Heart left ventricle (tissue), 16 donors: ENCODE data around the gene SLC16A5. TPM values are rescaled to one million over a fixed set of nuclear protein-coding genes. Genes with fewer than 3 reads are reported as not detected.
A peak's percentile ranks its signal among the peaks of the same experiment; 100 is the strongest.
"Not testable (repeated sequence)": the region's sequence is repeated elsewhere in the genome, so short reads cannot be mapped to it uniquely, and the experiment has no call there.

ENCODE experiments used
- ATAC-seq, 4 donors: fragments of 200-7000 bp; cut with Tn5 transposase; one replicate each; pipeline ENCODE4 v1.9.1; 2020 to 2022; ENCODE audit warnings: moderate library complexity in 4 of 4, mild to moderate bottlenecking in 3 of 4, moderate number of reproducible peaks in 1 of 4
- DNase-seq, 5 donors: peaks; one replicate each; pipeline ENCODE4 v3.0.0-alpha.2; 2020
- H3K27ac ChIP-seq, 12 donors: fragments of 200-600 bp; sonication (generic) in 4 of 12; one replicate each; pipeline versions ENCODE4 v1.5.0 to v1.8.0; 2016 to 2022; ENCODE audit warnings: mild to moderate bottlenecking in 2 of 12
- H3K27me3 ChIP-seq, 9 donors: fragments of 200-600 bp; sonication (generic) in 2 of 9; one replicate each; pipeline versions ENCODE4 v1.5.1 to v1.8.0; 2016 to 2022; ENCODE audit warnings: mild to moderate bottlenecking in 3 of 9
- H3K36me3 ChIP-seq, 9 donors: fragments of 200-600 bp; sonication (generic) in 2 of 9; one replicate each; pipeline versions ENCODE4 v1.5.0 to v1.8.0; 2018 to 2022; ENCODE audit warnings: mild to moderate bottlenecking in 2 of 9
- H3K4me1 ChIP-seq, 12 donors: fragments of 200-600 bp; sonication (generic) in 4 of 12; one replicate each; pipeline versions ENCODE4 v1.5.0 to v1.8.0; 2016 to 2022; ENCODE audit warnings: mild to moderate bottlenecking in 3 of 12
- H3K4me3 ChIP-seq, 12 donors: fragments of 200-600 bp; sonication (generic) in 4 of 12; one replicate each; pipeline versions ENCODE4 v1.5.0 to v1.8.0; 2017 to 2022; ENCODE audit warnings: mild to moderate bottlenecking in 9 of 12, moderate library complexity in 4 of 12
- H3K9me3 ChIP-seq, 12 donors: fragments of 200-600 bp; sonication (generic) in 4 of 12; one replicate each; pipeline versions ENCODE4 v1.5.0 to v1.8.0; 2016 to 2022; ENCODE audit warnings: mild to moderate bottlenecking in 1 of 12
- CTCF ChIP-seq, 12 donors: fragments of 200-600 bp; sonication (generic) in 4 of 12; IDR thresholded peaks; one replicate each; pipeline versions ENCODE4 v1.5.0 to v1.8.0; 2018 to 2022; ENCODE audit warnings: antibody characterized with exemption in 12 of 12, mild to moderate bottlenecking in 5 of 12
- POLR2A ChIP-seq, 2 donors: fragments of 450-650 bp; IDR thresholded peaks; one replicate each; pipeline ENCODE4 v1.6.1; 2017; ENCODE audit warnings: antibody characterized with exemption in 2 of 2, mild to moderate bottlenecking in 2 of 2, moderate library complexity in 2 of 2
- WGBS, 4 donors: extraction: QIAGEN DNeasy Blood & Tissue Kit in 2 of 4; methylation state at CpG; one replicate each; pipeline versions ENCODE4 v1.1.5 to v1.1.7; 2013 to 2018; 5-methylcytosine and 5-hydroxymethylcytosine counted together
- intact Hi-C, 10 donors: fragments of 100-400 bp; cut with DNase I; formaldehyde crosslinking; loops; one replicate each; pipeline versions ENCODE4 v1.11.1 to v1.14.2; 2022
- polyA plus RNA-seq, 2 donors: library from polyadenylated mRNA; stranded (reverse); fragments of 200-250 nt; gene quantifications; one replicate each; pipeline ENCODE4 v1.2.3, GENCODE V29; 2013
- total RNA-seq, 9 donors: library from RNA; depleted of rRNA in 2 of 9; stranded (reverse); fragments of >200 nt in 2 of 9; fragmentation: NEBNext Ultra II Directional in 3 of 9; extraction: Animal tissue kit (Norgen Biotek cat#: 25700) in 3 of 9; gene quantifications; one replicate each; pipeline versions ENCODE4 v1.1.0 to v1.2.4, GENCODE V29; 2016 to 2023
- donor health status: ischemic (EF 13 %, LVEDD 7.1; RV severe dilation, severe dysfunction).
- donor health status: healthy with polysubstance abuse.
- donor health status: DM: no; HTN: yes; CAD: no.
- donor health status: DM: no; HTN: no; CAD: no.
- donor health status: ischemic (EF 25% LVEDD 6.9; RV normal size, moderate dysfunction).
- donor health status: ischemic (EF 25% LVEDD 5.7; RV mildly dilated, moderate dysfunction).
- donor health status: healthy.
- donor health status: DM: yes; HTN: yes; CAD: no.
- donor health status: ischemic (EF 35%, LVEDD 5.7; RV mildly dilated, moderate dysfunction).
- donor health status: nonischemic (EF 11% LVEDD 7.7; RV severe dilation, severe dysfunction).
- donor health status: DM: yes; HTN: yes; CAD: no.
- donor health status: PGD.
- donor health status: ischemic (EF 29% LVEDD 5.4; RV normal size, mild dysfunction).
- donor health status: nonischemic (EF 23%, LVEDD 6.1; RV moderate dilation, normal function).

SLC16A5 gene
- total and polyA plus RNA-seq, 11 donors = 4.3 to 23.3 (median 10.9) TPM

- peaks cover 0 to 29% (median 9%) of the 10 kb centered on the region in 12 donors for H3K4me1 ChIP-seq
- peaks cover 0 to 26% (median 17%) of the 10 kb centered on the region in 9 donors for H3K36me3 ChIP-seq
- intact Hi-C loops = loop anchor here in 1 of 10 donors (10.0 kb wide), 1 partner anchor 160 kb away; no protein-coding TSS in a partner anchor
- 84 to 93% (median 90%) methylated on average over 4 of the region's 4 CpGs for WGBS, 4 donors
- H3K4me3 ChIP-seq = no peak overlapping the region
- peak overlapping the region in 7 of 12 donors; percentile 9 to 58 (median 46) for H3K27ac ChIP-seq
- no peak for TF ChIP-seq CTCF (IDR thresholded peaks at IDR 0.05)
- no peak for TF ChIP-seq POLR2A (IDR thresholded peaks at IDR 0.05)
- H3K27me3 ChIP-seq = no peaks in the 10 kb centered on the region
- ATAC-seq (peak in 1 of 4 donors; percentile 5), DNase-seq (no peak)
- no peaks in the 10 kb centered on the region for H3K9me3 ChIP-seq
These were observed 37.0 kb downstream of the SLC16A5 start for GRCh38 chr17:75124819-75125162.

GRCh38 chr17:75125984-75126383 is 38.2 kb downstream of the SLC16A5 start:
- ATAC-seq (no peak), DNase-seq (no peak)
- H3K4me1 ChIP-seq = peaks cover 0 to 34% (median 9%) of the 10 kb centered on the region in 12 donors
- no peak overlapping the region for H3K4me3 ChIP-seq
- H3K36me3 ChIP-seq = peaks cover 0 to 26% (median 18%) of the 10 kb centered on the region in 9 donors
- H3K27me3 ChIP-seq = no peaks in the 10 kb centered on the region
- 49 to 59% (median 54%) methylated on average over 3 of the region's 3 CpGs for WGBS, 4 donors
- intact Hi-C loops = loop anchor here in 1 of 10 donors (10.0 kb wide), 1 partner anchor 161 kb away; no protein-coding TSS in a partner anchor
- TF ChIP-seq CTCF (IDR thresholded peaks at IDR 0.05) (no peak), POLR2A (IDR thresholded peaks at IDR 0.05) (no peak)
- no peaks in the 10 kb centered on the region for H3K9me3 ChIP-seq
- H3K27ac ChIP-seq = no peak overlapping the region

GRCh38 chr17:75126954-75127353 is 39.2 kb downstream of the SLC16A5 start:
- H3K4me1 ChIP-seq = peaks cover 0 to 36% (median 11%) of the 10 kb centered on the region in 12 donors
- DNase-seq = no peak
- no peaks in the 10 kb centered on the region for H3K9me3 ChIP-seq
- H3K27ac ChIP-seq = no peak overlapping the region
- ATAC-seq = no peak
- H3K4me3 ChIP-seq = no peak overlapping the region
- TF ChIP-seq POLR2A (IDR thresholded peaks at IDR 0.05) (no peak), CTCF (IDR thresholded peaks at IDR 0.05) (no peak)
- no peaks in the 10 kb centered on the region for H3K27me3 ChIP-seq
- H3K36me3 ChIP-seq = peaks cover 0 to 19% (median 11%) of the 10 kb centered on the region in 9 donors
- intact Hi-C loops = loop anchor here in 1 of 10 donors (10.0 kb wide), 1 partner anchor 162 kb away; no protein-coding TSS in a partner anchor
- 85 to 97% (median 92%) methylated on average over 8 of the region's 8 CpGs for WGBS, 4 donors

- not testable (repeated sequence) for DNase-seq, H3K27ac ChIP-seq, H3K4me3 ChIP-seq, H3K9me3 ChIP-seq, ATAC-seq, H3K27me3 ChIP-seq
- H3K36me3 ChIP-seq = peaks cover 0 to 19% (median 11%) of the 10 kb centered on the region in 9 donors
- H3K4me1 ChIP-seq = peaks cover 0 to 42% (median 16%) of the 10 kb centered on the region in 12 donors
- intact Hi-C loops = loop anchor here in 1 of 10 donors (10.0 kb wide), 1 partner anchor 163 kb away; no protein-coding TSS in a partner anchor
- WGBS, 4 donors = 92 to 97% (median 93%) methylated on average over 5 of the region's 5 CpGs
These were observed 40.2 kb downstream of the SLC16A5 start for GRCh38 chr17:75127936-75128335.
